IPS-11a (cell line): Measurements from ENCODE around the gene SMC6.

Experiments used
- H3K4me3 ChIP-seq: one replicate; pipeline ENCODE4 v1.5.1; 2013; ENCODE audit warnings: low read depth, low read length, control low read depth

Gene SMC6

DNA sequence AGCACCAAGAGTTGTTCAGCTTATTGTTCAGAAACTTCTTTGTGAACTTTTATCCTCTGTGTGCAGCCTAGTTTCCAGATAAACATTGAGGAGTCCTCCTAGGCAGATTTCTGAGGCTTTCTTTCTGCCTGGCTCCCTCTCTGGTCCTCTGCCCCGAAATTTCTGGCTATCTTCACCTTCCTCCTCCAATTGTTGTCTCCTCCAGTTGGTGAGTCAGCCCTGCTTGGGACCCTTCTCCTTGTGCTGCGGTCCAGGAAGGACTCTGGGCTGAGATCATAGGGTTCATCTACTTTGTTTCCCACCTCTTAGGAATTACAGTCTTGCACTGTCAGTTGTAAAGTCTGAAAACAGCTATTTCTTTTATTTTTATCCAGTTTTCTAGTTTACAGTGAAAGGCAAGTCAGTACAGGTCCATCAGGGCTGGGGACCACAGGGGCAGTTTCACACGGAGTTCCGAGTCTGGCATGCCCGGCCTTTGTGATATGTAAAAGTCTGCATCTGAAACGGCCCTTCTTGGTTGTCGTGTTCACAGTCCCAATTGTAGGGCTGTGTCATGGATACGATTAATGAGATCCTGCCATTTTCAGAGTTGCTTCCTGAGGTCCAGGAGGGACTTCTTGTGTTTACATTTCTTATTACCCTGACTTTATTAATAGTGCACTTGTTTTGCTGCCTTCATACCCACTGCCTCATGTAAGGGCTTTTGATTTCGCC is 100.8 kb downstream of the SMC6 start:
- H3K4me3 ChIP-seq, result no peak overlapping the region

DNA sequence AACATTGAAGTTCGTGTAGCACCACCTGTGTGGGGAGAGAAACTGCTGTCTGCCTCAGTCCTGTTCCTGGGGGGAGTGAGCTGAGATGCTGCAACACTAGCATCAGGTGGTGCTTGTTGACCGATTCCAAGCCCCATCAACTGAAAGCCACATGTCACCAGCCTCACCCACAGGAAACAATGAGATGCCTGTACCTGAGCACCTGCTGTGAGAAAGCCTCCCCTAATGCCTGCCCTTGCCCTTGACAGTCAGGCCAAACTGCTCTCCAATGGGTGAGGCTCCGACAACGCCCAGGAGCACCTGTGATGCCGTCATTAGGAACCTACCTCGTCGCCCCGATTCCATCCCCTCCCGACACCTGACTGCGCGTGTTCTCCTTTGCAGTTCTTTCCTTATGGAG is 104.6 kb downstream of the SMC6 start:
- no peak overlapping the region for H3K4me3 ChIP-seq

DNA sequence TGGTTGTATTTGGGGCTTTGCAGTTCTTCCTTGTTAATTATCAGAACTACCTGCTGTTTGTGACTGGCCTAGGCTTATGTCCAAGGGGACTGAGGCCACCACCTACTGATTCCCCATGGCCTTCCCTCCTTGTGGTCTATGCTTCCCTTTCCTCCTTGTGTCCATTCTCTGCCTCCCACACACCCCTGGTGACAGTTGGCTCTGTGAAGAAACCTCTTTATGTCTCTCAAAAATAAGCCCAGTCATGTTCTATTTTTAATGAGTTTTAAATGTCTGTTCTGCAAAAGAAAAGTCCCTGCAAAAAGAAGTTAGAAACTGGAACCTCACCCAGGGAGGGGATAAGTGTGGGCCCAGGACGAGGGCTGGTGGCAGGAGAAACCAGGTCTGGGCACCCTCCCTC is 105.0 kb downstream of the SMC6 start:
- H3K4me3 ChIP-seq, result no peak overlapping the region

DNA sequence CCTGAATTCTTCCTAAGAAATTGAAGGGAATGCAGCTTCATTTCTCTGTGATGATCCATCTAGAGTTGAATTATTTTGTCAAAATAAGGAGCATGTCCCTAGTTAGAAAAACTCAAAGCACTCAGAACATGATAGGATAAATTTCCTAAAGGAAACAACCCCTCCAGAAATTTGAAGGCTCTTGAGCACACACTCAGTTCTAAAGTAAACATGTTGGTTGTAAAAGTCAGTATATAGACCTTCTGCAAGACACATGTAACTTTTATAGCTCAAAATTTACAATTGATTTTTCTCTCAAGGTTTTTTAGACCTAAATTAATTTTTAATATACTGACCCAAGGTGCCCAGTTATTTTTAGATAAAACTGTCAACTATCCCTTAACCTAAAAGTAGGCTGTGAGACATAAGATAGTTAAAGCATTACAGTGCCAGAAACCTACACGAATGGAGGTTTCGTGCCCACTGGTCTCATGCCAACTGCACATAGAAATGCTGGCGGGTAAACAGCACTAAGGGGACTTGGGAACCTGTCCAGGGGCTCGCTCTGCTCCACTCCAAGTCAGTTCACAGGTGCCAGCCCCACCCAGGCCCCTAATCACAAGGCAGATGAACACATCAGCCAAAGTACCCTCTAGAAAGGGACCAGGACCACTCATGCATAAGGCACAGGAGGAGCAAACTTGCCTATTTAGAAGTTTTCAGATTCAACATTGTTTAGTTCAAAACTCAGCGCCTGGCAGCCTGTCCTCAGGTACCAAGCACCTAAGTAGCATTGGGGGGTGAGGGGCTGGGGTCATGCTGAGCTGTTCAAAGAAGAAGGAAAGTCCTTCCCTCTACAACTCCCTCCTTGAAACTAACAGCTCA is 106.5 kb downstream of the SMC6 start:
- no peak overlapping the region for H3K4me3 ChIP-seq

DNA sequence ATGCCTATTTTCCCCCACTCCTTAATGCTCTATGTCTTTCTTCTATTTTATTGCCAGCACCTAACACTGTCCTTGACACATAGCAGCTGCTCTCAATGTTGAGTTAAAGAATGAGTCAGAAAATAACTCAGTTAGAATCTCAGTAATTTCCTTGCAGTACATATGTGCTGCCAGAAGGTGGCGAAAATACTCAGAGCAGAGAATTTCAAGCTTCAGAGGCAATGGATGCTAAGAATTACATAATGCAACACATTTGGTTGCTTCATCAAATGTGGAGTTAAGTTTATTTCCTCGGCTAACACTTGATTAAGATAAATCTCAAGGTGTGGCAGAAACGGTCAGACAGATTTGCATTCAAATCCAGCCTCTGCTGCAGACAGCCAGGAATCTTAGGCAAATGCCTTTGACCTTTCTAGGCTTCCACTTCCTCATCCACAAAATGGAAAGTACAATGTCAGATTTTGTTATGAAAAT is 107.5 kb downstream of the SMC6 start:
- no peak overlapping the region for H3K4me3 ChIP-seq

DNA sequence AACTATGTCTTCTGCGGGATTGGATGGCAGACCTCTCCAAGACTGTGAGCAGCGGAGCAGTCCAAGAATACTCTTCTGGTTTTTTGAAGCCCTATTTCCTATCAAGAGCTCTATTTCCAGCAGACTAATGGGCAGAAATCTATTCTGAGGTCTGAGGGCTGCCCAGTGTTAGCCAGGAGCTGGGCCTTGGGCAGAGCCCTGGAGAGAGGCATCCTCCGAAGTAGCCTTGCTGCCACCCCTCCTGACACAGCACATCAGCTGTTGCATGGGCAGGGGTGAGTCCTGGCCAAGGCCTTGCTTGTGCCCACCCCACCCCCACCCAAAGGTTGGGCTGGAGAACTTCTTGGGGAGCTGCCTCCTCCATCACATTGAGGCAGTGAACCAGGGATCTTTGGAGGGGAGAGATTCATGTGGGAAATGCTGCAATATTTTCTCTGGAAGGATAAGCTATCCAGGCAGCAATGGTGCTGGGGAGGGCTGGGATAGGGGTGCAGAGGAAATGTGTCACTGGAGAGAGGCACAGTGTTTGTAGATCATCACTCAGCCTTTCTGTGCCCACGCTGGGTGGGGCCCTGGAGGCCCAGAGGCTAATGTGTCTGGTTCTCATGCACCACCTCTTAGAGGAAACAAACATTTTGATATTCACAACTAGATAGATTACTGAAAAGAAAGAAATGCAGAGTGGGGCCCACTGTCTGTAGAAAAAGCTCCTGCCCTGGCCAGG is 108.5 kb downstream of the SMC6 start:
- no peak overlapping the region for H3K4me3 ChIP-seq

DNA sequence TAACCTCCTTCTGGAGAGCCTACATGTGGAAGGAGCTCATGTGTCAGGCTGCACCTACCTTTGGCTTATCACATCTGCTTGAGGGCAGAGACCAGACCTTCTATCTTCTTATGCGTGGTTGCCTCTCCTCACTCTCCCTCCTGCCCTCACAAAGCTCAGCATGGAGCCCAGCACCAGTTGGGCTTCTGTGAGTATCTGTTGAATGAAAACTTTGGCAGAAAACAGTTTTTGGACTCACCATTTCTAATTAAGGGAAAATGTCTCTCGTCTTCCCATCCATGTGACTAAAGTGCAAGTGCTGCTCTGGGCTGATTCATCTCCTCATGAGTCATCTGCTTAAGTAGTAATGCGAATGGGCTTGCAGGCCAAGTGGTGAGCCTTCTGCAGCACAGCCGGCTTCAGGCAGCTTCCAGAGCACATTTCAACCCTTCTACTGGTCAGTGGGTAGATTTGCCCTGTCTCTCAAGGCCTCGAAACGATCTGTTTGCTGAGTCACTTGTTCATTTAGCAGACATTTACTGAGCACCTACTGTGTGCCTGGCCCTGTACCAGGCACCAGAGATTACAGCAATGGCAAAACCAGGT is 110.5 kb downstream of the SMC6 start:
- no peak overlapping the region for H3K4me3 ChIP-seq

DNA sequence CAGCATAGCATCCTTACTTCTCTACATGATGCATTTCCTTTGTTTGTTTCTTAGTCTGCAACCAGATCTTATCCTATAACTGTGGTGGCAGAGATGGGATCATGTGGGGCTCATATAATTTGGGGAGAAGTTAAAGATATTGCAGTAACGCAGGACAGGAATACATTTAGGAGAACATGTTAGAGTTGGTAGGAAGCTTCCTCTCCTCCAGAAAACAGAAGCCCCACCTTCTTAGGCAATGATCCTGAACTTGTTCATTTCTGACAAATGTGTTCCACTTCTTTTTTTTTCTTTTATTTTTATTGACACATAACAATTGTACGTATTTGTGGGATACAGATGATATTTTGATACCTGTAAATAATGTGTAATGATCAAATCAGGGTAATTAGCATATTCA is 113.2 kb downstream of the SMC6 start:
- H3K4me3 ChIP-seq, result no peak overlapping the region

DNA sequence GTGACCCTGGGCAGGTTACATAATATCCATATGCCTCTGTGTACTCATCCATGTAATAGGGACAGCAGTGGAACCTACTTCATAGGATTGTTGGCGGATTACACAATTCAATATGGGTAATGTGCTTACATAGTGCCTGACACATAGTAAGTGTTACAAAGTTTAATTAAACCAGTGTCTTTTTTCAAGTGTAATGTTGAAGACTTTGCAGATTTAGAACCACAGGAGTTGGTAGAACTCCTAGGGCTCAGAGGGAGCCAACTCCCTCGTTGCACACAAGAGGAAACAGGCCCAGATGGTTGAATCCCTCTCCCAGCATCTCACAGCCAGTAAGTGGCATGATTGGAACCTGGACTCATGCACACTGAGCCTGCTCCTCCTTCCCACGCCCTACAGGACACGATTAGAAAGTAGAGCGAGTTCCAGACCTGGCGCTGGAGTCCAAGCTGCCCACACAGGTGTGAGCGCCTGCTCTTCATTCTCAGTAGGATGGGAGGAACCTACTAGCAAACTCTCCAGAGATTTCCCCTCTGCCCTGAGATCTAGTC is 115.3 kb downstream of the SMC6 start:
- no peak overlapping the region for H3K4me3 ChIP-seq

DNA sequence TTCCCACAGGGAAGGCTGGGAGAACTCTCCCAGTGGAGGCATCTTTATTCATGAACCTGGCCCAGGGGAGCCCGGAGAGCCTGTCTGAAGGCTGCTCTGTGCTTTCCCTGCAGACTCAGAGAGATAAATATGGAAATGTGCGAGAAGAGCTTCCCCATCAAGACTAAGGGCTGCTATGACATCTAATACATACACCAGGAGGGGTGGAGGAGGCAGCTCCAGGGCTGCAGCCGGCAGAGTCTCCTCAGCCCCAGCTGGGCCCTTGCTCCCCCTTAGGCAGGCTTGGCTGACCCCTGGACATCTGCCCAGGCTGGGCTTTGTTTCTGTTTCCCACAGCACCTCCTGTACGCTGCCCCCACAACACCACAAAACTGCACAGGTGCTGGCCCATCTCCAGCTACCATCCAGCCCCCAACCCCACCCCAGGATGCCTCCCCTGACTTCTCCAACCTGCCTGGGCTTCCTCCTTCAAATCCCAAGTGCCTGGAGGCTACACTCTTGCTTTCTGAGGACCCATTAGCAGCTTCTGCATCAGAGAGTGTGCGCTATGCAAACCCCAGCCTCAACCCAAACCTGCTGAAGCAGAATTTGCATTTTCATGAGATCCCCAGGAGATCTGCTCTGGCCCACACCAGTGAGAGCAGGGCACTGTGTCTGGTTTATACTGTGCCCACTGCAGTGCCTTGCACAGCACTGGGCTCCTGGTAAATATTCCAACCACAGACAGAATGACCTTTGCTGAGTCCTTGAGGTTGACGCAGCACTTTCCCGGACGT is 116.3 kb downstream of the SMC6 start:
- H3K4me3 ChIP-seq, result no peak overlapping the region

DNA sequence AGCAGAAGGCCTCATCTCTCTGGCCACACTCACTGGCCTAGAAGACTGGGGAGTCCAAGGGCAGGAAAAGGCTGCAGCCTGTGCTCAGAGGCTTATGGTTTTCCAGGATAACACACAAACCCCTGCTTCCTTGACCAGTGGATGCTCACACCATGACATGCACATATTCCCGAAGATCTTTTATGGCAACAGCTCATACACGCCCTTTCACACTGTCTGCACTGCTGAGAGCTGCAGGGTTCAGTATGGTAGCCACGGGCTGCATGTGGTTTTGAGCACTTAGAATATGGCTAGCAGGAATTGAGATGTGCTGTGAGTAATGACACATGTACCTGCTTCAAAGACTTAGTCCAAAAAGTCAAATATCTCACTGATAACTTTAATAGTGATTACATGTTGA is 117.4 kb downstream of the SMC6 start:
- H3K4me3 ChIP-seq, result no peak overlapping the region

DNA sequence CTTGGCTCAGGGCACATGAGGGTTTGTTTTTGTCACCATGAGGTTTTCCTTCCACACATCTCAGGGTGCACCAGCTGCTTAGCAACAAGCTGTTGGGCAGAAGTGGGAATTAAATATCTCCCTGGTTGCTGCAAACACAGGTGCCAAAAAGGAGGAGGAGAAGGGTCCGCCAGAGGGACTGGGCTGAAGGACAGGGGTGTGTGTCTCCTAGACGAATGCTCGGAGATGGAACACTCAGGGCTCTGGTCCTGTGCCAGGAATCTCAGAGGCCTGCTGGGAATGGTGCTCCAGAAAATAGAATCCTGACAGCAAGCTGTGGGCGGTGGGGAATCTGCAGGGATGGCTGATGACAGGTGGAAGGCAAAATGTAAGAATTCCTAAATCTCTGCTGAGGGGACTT is 118.6 kb downstream of the SMC6 start:
- H3K4me3 ChIP-seq, result no peak overlapping the region

DNA sequence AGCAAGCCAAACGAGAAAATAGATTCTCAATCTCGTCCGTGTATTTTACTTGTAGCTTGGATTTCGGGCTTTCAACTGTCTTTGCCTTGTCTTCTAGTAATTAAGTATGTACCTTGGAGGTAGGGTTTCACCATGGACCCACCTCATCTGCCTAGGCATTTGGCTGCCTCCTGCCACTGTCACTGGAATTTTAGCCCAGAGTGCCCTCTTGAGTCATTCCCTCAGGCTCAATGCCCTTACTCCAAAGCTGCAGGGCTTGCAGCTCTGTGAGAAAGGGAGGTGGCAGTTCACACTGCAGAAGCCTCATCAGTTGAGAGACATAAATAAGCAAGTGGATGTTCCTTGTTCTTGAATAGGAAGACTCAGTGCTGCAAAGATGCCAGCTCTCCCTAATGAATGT is 123.5 kb downstream of the SMC6 start:
- H3K4me3 ChIP-seq, result no peak overlapping the region

DNA sequence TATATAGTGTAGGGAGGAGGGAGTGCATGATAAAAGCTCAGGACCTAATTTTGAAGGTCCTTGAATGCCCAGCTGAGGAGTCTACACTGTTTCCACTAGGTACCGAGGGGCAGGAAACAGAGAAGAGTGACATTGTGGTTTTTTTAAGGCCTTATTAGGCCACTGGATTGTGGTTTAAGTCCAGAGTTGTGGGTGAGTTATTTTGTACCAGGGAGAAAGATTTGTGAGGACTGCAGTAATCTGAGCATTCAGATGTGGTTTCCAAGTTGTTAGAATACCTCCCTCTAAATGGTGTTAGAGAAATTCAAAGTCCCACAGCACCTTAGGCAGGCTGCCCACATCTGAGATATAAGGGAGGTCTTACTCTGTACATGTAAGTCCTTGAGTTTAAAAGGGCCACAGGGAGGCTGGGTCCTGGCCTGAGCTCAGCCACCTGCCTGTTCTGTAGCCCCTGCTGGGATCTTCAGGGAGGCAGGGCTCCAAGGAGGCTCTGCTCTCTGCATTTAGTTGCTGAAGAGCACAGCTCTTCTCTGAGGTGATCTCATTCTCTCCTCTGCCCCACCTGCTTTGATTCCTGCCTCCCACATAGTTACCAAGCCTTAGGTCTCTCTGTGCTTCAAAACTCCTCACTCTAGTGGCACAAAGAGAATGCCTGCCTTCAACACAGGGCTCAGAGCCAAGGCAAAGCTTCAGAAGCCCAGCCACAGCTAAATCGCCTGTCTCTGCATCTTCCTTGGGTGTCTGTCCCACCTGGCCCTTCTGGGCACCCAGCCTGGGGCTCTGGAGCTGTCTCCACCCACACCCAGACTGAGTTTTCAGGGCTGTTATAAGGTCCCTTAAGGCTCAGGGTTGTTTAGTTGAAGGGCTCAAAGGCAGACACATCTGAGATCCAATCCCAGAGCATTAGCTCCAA is 125.0 kb downstream of the SMC6 start:
- no peak overlapping the region for H3K4me3 ChIP-seq

DNA sequence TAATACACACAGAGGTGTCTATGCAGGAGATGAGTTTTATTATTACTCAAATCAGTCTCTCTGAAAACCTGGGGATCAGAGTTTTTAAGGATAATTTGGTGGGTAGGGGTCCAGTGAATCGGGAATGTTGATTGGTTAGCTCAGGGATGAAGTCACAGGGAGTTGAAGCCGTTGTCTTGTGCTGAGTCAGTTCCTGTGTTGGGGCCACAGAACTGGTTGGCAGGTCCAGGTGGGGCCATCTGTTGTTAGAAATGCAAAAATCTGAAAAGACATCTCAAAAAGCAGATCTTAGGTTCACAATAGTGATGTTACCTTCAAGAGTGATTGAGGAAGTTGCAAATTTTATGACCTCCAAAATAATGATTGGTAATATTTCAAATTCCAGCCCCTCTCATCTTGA is 126.2 kb downstream of the SMC6 start:
- H3K4me3 ChIP-seq, result no peak overlapping the region

DNA sequence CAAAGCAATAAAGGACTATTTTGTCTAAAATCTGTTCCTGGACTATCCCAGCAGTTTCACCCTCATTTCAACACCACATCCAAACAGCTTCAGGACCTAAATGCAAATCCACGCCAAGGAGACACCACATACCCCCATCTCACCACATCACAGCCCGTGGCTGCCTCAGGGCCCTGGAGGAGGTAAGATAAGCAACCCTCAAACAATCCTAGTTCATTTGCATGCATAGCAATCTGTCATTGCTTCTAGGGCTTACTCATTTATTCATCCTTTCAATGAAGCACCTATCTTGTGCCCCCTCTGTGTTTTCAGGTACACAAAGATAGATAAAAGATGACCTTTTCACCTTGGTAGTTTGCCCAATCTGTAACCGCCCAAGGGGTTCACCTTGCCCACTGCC is 126.6 kb downstream of the SMC6 start:
- H3K4me3 ChIP-seq, result no peak overlapping the region

DNA sequence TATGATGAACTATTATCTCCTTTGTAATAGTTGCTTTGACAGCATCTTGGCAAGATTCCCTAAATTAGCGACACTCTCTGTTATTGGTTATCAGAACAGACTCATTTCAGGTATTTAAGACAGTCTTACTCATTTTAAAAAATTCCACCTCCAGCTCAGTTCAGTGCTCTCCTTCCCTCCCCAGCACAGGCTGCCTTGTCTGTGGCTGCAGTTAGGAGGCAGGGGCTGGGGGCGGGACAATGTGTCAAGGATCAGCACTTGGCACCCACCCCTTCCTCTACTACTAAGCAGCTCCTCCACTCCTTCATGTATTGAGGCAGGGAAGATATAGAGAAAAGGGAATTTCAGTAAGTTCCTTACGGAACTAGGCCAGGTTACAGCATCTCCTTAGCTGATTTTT is 128.2 kb downstream of the SMC6 start:
- H3K4me3 ChIP-seq, result no peak overlapping the region

DNA sequence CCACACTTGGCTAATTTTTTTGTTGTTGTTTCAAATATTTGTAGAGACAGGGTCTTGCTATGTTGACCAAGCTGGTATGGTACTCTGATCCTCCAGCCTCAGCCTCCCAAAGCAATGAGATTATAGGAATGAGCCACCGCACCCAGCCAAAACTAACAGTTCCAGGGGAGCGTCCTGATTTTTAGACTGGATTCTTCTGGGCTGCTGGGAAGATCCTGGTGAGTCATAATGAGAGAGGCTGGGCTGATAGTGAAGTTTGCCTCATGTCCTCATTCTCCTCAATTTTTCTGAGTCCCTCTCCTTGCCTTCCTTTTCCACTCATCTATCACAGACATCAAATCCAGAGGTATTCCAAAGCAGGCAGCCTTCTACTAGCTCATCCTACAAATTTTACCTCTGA is 131.8 kb downstream of the SMC6 start:
- H3K4me3 ChIP-seq, result no peak overlapping the region

DNA sequence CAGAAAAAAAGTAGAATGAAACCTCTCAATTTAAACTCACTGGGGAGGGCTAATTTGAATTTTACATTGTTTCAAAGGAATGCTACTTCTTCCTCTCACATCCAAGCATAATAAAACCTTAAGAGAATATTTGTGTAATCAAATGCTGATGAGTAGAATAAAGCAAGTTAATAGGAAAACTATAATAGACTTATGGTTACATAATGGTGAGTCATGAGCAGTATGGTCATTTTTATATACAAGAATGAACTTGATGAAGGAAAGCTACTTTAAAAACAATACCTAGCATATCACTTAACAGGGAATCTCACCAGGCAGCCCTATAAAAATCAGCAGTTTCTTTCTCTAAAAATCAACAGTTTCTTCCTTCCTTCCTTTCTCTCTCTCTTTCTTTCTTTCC is 132.8 kb downstream of the SMC6 start:
- no peak overlapping the region for H3K4me3 ChIP-seq
